K562 (cell line): ENCODE results near the gene AGO1. TPM values are rescaled to one million over a fixed set of nuclear protein-coding genes. Genes with fewer than 3 reads are reported as not detected.
A peak's percentile ranks its signal among the peaks of the same experiment; 100 is the strongest.

ENCODE experiments used
- ARNT ChIP-seq, 2 experiments: fragments of 450-650 bp; IDR thresholded peaks; 2 replicates each; pipeline ENCODE4 v1.6.1; 2016; ENCODE audit warnings: mild to moderate bottlenecking in 1 of 2
- CC2D1A ChIP-seq: fragments of 450-650 bp; IDR thresholded peaks from 2 replicates; pipeline ENCODE4 v1.6.1; 2017; ENCODE audit warnings: mild to moderate bottlenecking
- ELF2 ChIP-seq: fragments of 250-450 bp; sonication (Bioruptor Pico); IDR thresholded peaks from 2 replicates; pipeline ENCODE4 v1.5.0; 2021; ENCODE audit warnings: mild to moderate bottlenecking
- FOXK1 ChIP-seq: sonication (generic); formaldehyde crosslinking; IDR thresholded peaks from 2 replicates; pipeline ENCODE4 v1.8.0; 2022; ENCODE audit warnings: missing genetic modification reagents, mild to moderate bottlenecking, borderline replicate concordance
- HSF4 ChIP-seq: fragments of 250-450 bp; sonication (Bioruptor Pico); IDR thresholded peaks from 2 replicates; pipeline ENCODE4 v2.1.2; 2022; ENCODE audit warnings: mild to moderate bottlenecking, moderate library complexity, borderline replicate concordance
- ILF3 ChIP-seq: fragments of 450-650 bp; IDR thresholded peaks from 2 replicates; pipeline ENCODE4 v1.6.1; 2018; ENCODE audit warnings: antibody characterized with exemption, mild to moderate bottlenecking, moderate library complexity, borderline replicate concordance
- NCOA4 ChIP-seq: fragments of 450-650 bp; IDR thresholded peaks from 2 replicates; pipeline ENCODE4 v1.6.1; 2018; ENCODE audit warnings: mild to moderate bottlenecking; ENCODE audit not compliant: partially characterized antibody
- NFATC3 ChIP-seq: fragments of 450-650 bp; IDR thresholded peaks from 2 replicates; pipeline ENCODE4 v1.6.1; 2017; ENCODE audit warnings: mild to moderate bottlenecking
- NFE2L1 ChIP-seq: fragments of 450-650 bp; IDR thresholded peaks from 2 replicates; pipeline ENCODE4 v1.6.1; 2016; ENCODE audit warnings: missing genetic modification characterization, low read depth, mild to moderate bottlenecking, missing compliant biosample characterization, moderate library complexity, borderline replicate concordance
- PHB2 ChIP-seq: fragments of 450-650 bp; IDR thresholded peaks from 2 replicates; pipeline ENCODE4 v1.6.1; 2017; ENCODE audit warnings: low read depth
- POLR2AphosphoS5 ChIP-seq: IDR thresholded peaks from 2 replicates; pipeline ENCODE4 v1.6.1; 2011; ENCODE audit warnings: mild to moderate bottlenecking, low read depth, low read length, moderate library complexity; ENCODE audit not compliant: control insufficient read depth, insufficient read depth
- SIX5 ChIP-seq, 2 experiments: IDR thresholded peaks; 2 replicates each; pipeline ENCODE4 v1.6.1; 2011; ENCODE audit warnings: low read length in 2 of 2, borderline replicate concordance in 1 of 2, low read depth in 1 of 2, mild to moderate bottlenecking in 1 of 2, moderate library complexity in 1 of 2; ENCODE audit not compliant: insufficient read depth in 1 of 2
- SMAD2 ChIP-seq: fragments of 150-350 bp; IDR thresholded peaks from 2 replicates; pipeline ENCODE4 v1.6.1; 2014; ENCODE audit warnings: low read depth, mild to moderate bottlenecking, low read length
- SREBF1 ChIP-seq: fragments of 150-350 bp; IDR thresholded peaks from 2 replicates; pipeline ENCODE4 v1.6.1; 2014; ENCODE audit warnings: antibody characterized with exemption, low read depth, low read length, borderline replicate concordance
- YY1 ChIP-seq, 3 experiments: IDR thresholded peaks; 2 replicates each; pipeline ENCODE4 v1.6.1; 2011; ENCODE audit warnings: low read length in 2 of 3, mild to moderate bottlenecking in 2 of 3, moderate library complexity in 2 of 3, borderline replicate concordance in 1 of 3, control low read depth in 1 of 3, low read depth in 1 of 3; ENCODE audit not compliant: insufficient read depth in 3 of 3, insufficient replicate concordance in 2 of 3, control insufficient read depth in 1 of 3, insufficient read length in 1 of 3; ENCODE audit errors: extremely low read depth in 1 of 3
- ZBED1 ChIP-seq: IDR thresholded peaks from 2 replicates; pipeline ENCODE4 v1.6.1; 2014
- ZFP1 ChIP-seq: fragments of 450-650 bp; formaldehyde crosslinking; IDR thresholded peaks from 2 replicates; pipeline ENCODE4 v1.4.0; 2020; ENCODE audit warnings: mild to moderate bottlenecking, mixed read lengths
- ZFP36 ChIP-seq: fragments of 150-350 bp; IDR thresholded peaks from 2 replicates; pipeline ENCODE4 v1.6.1; 2018; ENCODE audit warnings: low read length, low read depth; ENCODE audit not compliant: partially characterized antibody
- ZNF274 ChIP-seq: IDR thresholded peaks from 2 replicates; pipeline ENCODE4 v1.6.1; 2011; ENCODE audit warnings: low read depth, mild to moderate bottlenecking, low read length, moderate library complexity, borderline replicate concordance
- ZNF282 ChIP-seq: sonication (generic); formaldehyde crosslinking; IDR thresholded peaks from 2 replicates; pipeline ENCODE4 v1.8.1; 2023; ENCODE audit warnings: missing genetic modification reagents
- polyA plus RNA-seq, 8 experiments: library from polyadenylated mRNA; depleted of rRNA in 4 of 8; stranded (reverse) in 5 of 8; unstranded in 3 of 8; fragments of >200 nt; fragmentation: Nextera tagmentation in 2 of 8; fragmentation: Illumina TruSeq in 1 of 8; extraction: Ambion mirVana in 2 of 8; extraction: Trizol in 1 of 8; gene quantifications; 2 replicates each; pipeline versions ENCODE4 v1.2.1 to v1.2.3, GENCODE V29; 2011 to 2014; ENCODE audit warnings: inconsistent platforms in 1 of 8, missing spikeins in 1 of 8
- total RNA-seq, 7 experiments: library from RNA; depleted of rRNA in 6 of 7; stranded (reverse); fragments of >200 nt in 6 of 7; fragmentation: Illumina TruSeq in 2 of 7; extraction: Trizol in 2 of 7; gene quantifications; 2 replicates each; pipeline versions ENCODE4 v1.2.1 to v1.2.3, GENCODE V29; 2011 to 2021; ENCODE audit warnings: low replicate concordance in 1 of 7
- TF ChIP-seq, protein P1 (sequence below): fragments of 150-350 bp; conservative IDR thresholded peaks from 2 replicates; pipeline ENCODE4 v1.6.1; 2014; ENCODE audit warnings: low read length
- TF ChIP-seq, protein P2 (sequence below): fragments of 250-450 bp; sonication (Bioruptor Pico); IDR thresholded peaks from 2 replicates; pipeline ENCODE4 v1.5.0; 2021; ENCODE audit warnings: mild to moderate bottlenecking, borderline replicate concordance

Gene AGO1
- total and polyA plus RNA-seq, 9 of the 15 experiments (the other 6 are each of a cell fraction or from before 2014, with no cell fraction given): 7.3 to 64.2 (median 26.0) TPM

DNA sequence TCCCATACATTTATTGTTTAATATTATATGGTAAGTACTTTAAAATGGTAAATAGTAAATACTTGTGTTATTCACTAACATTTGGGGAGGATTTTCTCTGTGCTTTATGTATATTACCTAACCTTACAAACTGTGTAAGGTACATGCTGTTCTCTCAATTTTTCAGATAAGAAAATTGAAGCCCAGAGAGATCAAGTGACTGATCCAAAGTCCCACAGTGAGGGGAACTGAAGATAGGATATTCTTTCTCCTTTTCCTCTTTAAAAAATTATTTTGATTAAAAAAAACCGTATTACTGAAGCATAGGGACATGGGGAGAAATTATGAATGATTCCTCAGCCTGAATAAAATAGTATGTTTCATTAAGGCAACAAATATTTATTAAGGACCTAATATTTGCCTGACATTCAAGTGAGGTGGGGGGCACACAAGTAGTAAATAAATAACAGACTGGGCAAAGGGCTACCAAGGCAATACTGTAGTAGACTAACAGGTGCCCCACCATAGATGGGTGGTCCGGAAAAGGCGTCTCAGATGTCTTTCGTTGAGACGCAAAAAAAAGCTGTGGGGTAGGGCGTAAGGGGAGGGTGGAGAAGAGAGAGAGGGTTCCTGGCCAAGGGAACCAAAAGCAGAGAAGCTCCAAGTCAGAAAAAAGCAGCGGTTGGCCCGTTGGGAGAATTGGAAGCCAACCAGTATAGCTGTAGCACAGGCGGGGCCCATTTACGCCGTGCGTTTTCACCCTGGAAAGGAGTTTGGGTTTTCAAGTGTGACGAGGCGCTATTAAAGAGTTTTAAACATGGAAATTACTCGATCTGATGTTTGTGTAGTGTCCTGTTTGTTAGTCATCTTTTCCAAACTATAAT lies 47.0 kb downstream of the AGO1 start (continued):
- TF ChIP-seq NFATC3: peak; percentile 66; the same call in 1 of the 2 replicates
- TF ChIP-seq FOXK1 (CRISPR knock-in tag): peak; percentile 47; the same call in 1 of the 2 replicates
- TF ChIP-seq ILF3: peak; percentile 64; the same call in 1 of the 2 replicates
- 0 out of 2 replicates have a peak, but pooled peaks have one; percentile 25 for TF ChIP-seq PHB2
- 0 out of 2 replicates have a peak, but pooled peaks have one; percentile 44 for TF ChIP-seq ZFP1
- TF ChIP-seq YY1 (IDR thresholded peaks at IDR 0.05; ENCODE audit: borderline replicate concordance in 1 of 3, control insufficient read depth in 1 of 3, extremely low read depth in 1 of 3, insufficient read depth in 3 of 3, insufficient read length in 1 of 3, insufficient replicate concordance in 2 of 3, low read depth in 1 of 3, low read length in 2 of 3): peak in 1 of 3 experiments; percentile 36
- no peak for TF ChIP-seq SMAD2
- no peak for TF ChIP-seq ZNF282 (CRISPR knock-in tag)
- no peak for TF ChIP-seq NFE2L1 (tag)
- TF ChIP-seq ELF2 (CRISPR knock-in tag): 0 out of 2 replicates have a peak, but pooled peaks have one; percentile 13
- no peak for TF ChIP-seq NCOA4
- TF ChIP-seq, protein P1, sequence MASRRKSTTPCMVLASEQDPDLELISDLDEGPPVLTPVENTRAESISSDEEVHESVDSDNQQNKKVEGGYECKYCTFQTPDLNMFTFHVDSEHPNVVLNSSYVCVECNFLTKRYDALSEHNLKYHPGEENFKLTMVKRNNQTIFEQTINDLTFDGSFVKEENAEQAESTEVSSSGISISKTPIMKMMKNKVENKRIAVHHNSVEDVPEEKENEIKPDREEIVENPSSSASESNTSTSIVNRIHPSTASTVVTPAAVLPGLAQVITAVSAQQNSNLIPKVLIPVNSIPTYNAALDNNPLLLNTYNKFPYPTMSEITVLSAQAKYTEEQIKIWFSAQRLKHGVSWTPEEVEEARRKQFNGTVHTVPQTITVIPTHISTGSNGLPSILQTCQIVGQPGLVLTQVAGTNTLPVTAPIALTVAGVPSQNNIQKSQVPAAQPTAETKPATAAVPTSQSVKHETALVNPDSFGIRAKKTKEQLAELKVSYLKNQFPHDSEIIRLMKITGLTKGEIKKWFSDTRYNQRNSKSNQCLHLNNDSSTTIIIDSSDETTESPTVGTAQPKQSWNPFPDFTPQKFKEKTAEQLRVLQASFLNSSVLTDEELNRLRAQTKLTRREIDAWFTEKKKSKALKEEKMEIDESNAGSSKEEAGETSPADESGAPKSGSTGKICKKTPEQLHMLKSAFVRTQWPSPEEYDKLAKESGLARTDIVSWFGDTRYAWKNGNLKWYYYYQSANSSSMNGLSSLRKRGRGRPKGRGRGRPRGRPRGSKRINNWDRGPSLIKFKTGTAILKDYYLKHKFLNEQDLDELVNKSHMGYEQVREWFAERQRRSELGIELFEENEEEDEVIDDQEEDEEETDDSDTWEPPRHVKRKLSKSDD: 0 out of 2 replicates have a peak, but pooled peaks have one; percentile 73
- TF ChIP-seq CC2D1A: 0 out of 2 replicates have a peak, but pooled peaks have one; percentile 26
- no peak for TF ChIP-seq HSF4 (CRISPR knock-in tag)
- TF ChIP-seq ZBED1: no peak
- TF ChIP-seq ARNT (IDR thresholded peaks at IDR 0.05): peak in 1 of 2 experiments; percentile 65; a peak in 1 of 4 replicates
- 0 out of 2 replicates have a peak, but pooled peaks have one; percentile 5 for TF ChIP-seq ZNF274
- 0 out of 2 replicates have a peak, but pooled peaks have one; percentile 38 for TF ChIP-seq POLR2AphosphoS5
- TF ChIP-seq SIX5 (IDR thresholded peaks at IDR 0.05; ENCODE audit: borderline replicate concordance in 1 of 2, insufficient read depth in 1 of 2, low read depth in 1 of 2, low read length in 2 of 2): no peak
- TF ChIP-seq ZFP36: peak; percentile 53
- no peak for TF ChIP-seq SREBF1
- TF ChIP-seq, protein P2, sequence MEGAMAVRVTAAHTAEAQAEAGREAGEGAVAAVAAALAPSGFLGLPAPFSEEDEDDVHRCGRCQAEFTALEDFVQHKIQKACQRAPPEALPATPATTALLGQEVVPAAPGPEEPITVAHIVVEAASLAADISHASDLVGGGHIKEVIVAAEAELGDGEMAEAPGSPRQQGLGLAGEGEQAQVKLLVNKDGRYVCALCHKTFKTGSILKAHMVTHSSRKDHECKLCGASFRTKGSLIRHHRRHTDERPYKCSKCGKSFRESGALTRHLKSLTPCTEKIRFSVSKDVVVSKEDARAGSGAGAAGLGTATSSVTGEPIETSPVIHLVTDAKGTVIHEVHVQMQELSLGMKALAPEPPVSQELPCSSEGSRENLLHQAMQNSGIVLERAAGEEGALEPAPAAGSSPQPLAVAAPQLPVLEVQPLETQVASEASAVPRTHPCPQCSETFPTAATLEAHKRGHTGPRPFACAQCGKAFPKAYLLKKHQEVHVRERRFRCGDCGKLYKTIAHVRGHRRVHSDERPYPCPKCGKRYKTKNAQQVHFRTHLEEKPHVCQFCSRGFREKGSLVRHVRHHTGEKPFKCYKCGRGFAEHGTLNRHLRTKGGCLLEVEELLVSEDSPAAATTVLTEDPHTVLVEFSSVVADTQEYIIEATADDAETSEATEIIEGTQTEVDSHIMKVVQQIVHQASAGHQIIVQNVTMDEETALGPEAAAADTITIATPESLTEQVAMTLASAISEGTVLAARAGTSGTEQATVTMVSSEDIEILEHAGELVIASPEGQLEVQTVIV: 0 out of 2 replicates have a peak, but pooled peaks have one; percentile 66
